ELF-1 (cell line): ENCODE measurements around the gene OSBPL1A.
A peak's percentile ranks its signal among the peaks of the same experiment; 100 is the strongest.

Experiments used
- DNase-seq: peaks from one replicate; pipeline ENCODE4 v3.0.0-alpha.2; 2016; ENCODE audit warnings: low read depth, low spot score

Gene OSBPL1A

GRCh38 chr18:24341361-24341760, 56.3 kb downstream of the OSBPL1A start:
- DNase-seq: no peak

- no peak for DNase-seq
These were observed 64.5 kb downstream of the OSBPL1A start for GRCh38 chr18:24333084-24333483.

- DNase-seq: no peak
These were observed 71.4 kb downstream of the OSBPL1A start for GRCh38 chr18:24326211-24326610.

- no peak for DNase-seq
These were observed 75.0 kb downstream of the OSBPL1A start for GRCh38 chr18:24322584-24323136.

GRCh38 chr18:24321071-24321470, 76.6 kb downstream of the OSBPL1A start:
- no peak for DNase-seq

- peak; percentile 4 for DNase-seq
These were observed 77.9 kb downstream of the OSBPL1A start for GRCh38 chr18:24319757-24320156.

- no peak for DNase-seq
These were observed 80.3 kb downstream of the OSBPL1A start for GRCh38 chr18:24317370-24317769.

GRCh38 chr18:24315170-24315569, 82.5 kb downstream of the OSBPL1A start:
- no peak for DNase-seq

- DNase-seq: no peak
These were observed 91.4 kb downstream of the OSBPL1A start for GRCh38 chr18:24306201-24306600.

- peak; percentile 7 for DNase-seq
These were observed 96.9 kb downstream of the OSBPL1A start for GRCh38 chr18:24300703-24301102.

GRCh38 chr18:24296276-24296675, 101.3 kb downstream of the OSBPL1A start:
- no peak for DNase-seq

- DNase-seq: peak; percentile 88
These were observed 104.4 kb downstream of the OSBPL1A start for GRCh38 chr18:24293254-24293653.

- DNase-seq: no peak
These were observed 119.0 kb downstream of the OSBPL1A start for GRCh38 chr18:24278591-24278990.

GRCh38 chr18:24277516-24278195, 120.0 kb downstream of the OSBPL1A start:
- DNase-seq: no peak

GRCh38 chr18:24276994-24277393, 120.6 kb downstream of the OSBPL1A start:
- no peak for DNase-seq

- no peak for DNase-seq
These were observed 122.8 kb downstream of the OSBPL1A start for GRCh38 chr18:24274837-24275236.

GRCh38 chr18:24273596-24273995, 124.0 kb downstream of the OSBPL1A start:
- DNase-seq: no peak

GRCh38 chr18:24272229-24272525, 125.4 kb downstream of the OSBPL1A start:
- DNase-seq: no peak

- peak; percentile 94 for DNase-seq
These were observed 126.0 kb downstream of the OSBPL1A start for GRCh38 chr18:24271381-24272228.

- DNase-seq: peak; percentile 32
These were observed 126.7 kb downstream of the OSBPL1A start for GRCh38 chr18:24270937-24271380.

- no peak for DNase-seq
These were observed 127.2 kb downstream of the OSBPL1A start for GRCh38 chr18:24270358-24270936.

GRCh38 chr18:24268784-24269550, 128.7 kb downstream of the OSBPL1A start:
- no peak for DNase-seq
